ENCODE data around the gene CIDEA.

DNA sequence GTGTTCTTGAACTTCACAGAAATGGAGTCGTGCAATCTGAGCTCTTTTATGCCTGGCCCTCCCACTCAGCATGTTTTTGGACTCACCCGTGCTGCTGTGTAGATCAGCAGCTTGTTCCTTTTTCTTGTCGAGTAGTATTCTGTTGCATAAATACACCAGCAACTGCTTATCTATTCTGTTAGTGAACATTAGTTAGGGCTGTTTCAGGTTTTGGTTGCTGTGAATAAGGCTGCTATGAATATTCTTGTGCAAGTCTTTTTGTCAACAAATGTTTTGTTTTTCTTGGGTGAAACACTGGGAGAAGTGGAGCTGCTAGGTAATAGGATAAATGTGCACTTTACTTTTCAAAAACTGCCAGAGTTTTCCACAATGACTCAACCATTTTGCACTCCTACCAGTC is 15.3 kb upstream of the CIDEA start:
- TF ChIP-seq, protein P1, sequence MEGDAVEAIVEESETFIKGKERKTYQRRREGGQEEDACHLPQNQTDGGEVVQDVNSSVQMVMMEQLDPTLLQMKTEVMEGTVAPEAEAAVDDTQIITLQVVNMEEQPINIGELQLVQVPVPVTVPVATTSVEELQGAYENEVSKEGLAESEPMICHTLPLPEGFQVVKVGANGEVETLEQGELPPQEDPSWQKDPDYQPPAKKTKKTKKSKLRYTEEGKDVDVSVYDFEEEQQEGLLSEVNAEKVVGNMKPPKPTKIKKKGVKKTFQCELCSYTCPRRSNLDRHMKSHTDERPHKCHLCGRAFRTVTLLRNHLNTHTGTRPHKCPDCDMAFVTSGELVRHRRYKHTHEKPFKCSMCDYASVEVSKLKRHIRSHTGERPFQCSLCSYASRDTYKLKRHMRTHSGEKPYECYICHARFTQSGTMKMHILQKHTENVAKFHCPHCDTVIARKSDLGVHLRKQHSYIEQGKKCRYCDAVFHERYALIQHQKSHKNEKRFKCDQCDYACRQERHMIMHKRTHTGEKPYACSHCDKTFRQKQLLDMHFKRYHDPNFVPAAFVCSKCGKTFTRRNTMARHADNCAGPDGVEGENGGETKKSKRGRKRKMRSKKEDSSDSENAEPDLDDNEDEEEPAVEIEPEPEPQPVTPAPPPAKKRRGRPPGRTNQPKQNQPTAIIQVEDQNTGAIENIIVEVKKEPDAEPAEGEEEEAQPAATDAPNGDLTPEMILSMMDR (IDR thresholded peaks at IDR 0.05), result no peak
- TF ChIP-seq ZFX (IDR thresholded peaks at IDR 0.05; ENCODE audit: borderline replicate concordance), result no peak
